OCI-LY3 (cell line): ENCODE measurements around the gene EDRF1.

Experiments used
- H2AFZ ChIP-seq: fragments of 200-600, 300-600 bp; shearing (Covaris generic); 2 replicates; pipeline ENCODE4 v1.6.0; 2014; ENCODE audit warnings: antibody characterized with exemption, low read depth, low read length
- H3K27ac ChIP-seq: fragments of 200-600, 300-600 bp; sonication (generic); 2 replicates; pipeline ENCODE4 v1.5.1; 2014; ENCODE audit warnings: mild to moderate bottlenecking, low read length, moderate library complexity, mixed read lengths
- H3K27me3 ChIP-seq: fragments of 200-600, 300-600 bp; sonication (generic); 2 replicates; pipeline ENCODE4 v1.6.1; 2014; ENCODE audit warnings: low read depth, low read length, mixed read lengths
- H3K36me3 ChIP-seq: fragments of 200-600, 300-600 bp; sonication (generic); replicated peaks from 2 replicates; pipeline ENCODE3; 2014; ENCODE audit warnings: low read depth, low read length, mixed read lengths
- H3K4me1 ChIP-seq: fragments of 300-600, 200-600 bp; sonication (generic); 2 replicates; pipeline ENCODE4 v1.6.1; 2014; ENCODE audit warnings: low read length, mixed read lengths
- H3K4me2 ChIP-seq: fragments of 200-600, 300-600 bp; sonication (generic); 2 replicates; pipeline ENCODE4 v1.6.1; 2014; ENCODE audit warnings: low read length, mixed read lengths
- H3K4me3 ChIP-seq: fragments of 300-600, 200-600 bp; sonication (generic); 2 replicates; pipeline ENCODE4 v1.5.1; 2014; ENCODE audit warnings: antibody characterized with exemption, mild to moderate bottlenecking, low read length, moderate library complexity
- H3K79me2 ChIP-seq: fragments of 300-600, 200-600 bp; shearing (Covaris generic); 2 replicates; pipeline ENCODE4 v1.6.1; 2014; ENCODE audit warnings: mild to moderate bottlenecking, low read length, mixed read lengths
- H3K9ac ChIP-seq: fragments of 300-600, 200-600 bp; shearing (Covaris generic); 2 replicates; pipeline ENCODE4 v1.6.0; 2014; ENCODE audit warnings: mild to moderate bottlenecking, low read length, moderate library complexity
- H3K9me3 ChIP-seq: fragments of 200-600, 300-600 bp; shearing (Covaris generic); 2 replicates; pipeline ENCODE4 v1.6.1; 2014; ENCODE audit warnings: low read length, mixed read lengths; ENCODE audit not compliant: insufficient read depth
- H4K20me1 ChIP-seq: fragments of 200-600, 300-600 bp; sonication (generic); 2 replicates; pipeline ENCODE4 v1.6.1; 2016; ENCODE audit warnings: low read length, mixed read lengths; ENCODE audit not compliant: insufficient read depth
- EZH2phosphoT487 ChIP-seq: fragments of 200-600 bp; shearing (Covaris generic); IDR thresholded peaks from 2 replicates; pipeline ENCODE4 v1.6.1; 2018; ENCODE audit warnings: antibody characterized with exemption, mixed run types, low read depth
- TF ChIP-seq, protein P1 (sequence below): fragments of 200-600, 300-600 bp; sonication (generic); IDR thresholded peaks from 2 replicates; pipeline ENCODE4 v1.5.1; 2014; ENCODE audit warnings: antibody characterized with exemption, low read length, low read depth

The EDRF1 gene

DNA sequence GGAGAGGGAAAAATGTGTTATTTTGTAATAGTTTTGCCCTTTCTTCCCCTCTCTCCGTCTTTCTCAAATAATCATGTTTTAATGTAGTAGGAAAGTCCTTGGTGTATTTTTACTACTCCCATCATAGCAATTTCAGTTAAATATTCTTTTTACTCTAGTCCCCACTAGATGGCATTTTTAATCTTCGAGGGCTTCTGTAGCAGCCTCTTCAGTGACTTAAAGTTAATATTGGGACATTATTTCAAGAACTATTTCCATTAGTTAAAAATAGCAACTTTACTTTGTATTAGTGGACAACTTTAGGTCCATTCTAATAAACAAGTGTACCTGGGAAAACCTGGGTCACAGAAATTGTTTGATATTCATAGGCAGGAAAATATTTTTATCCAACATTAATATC lies 23.0 kb downstream of the EDRF1 start:
- no peak for TF ChIP-seq EZH2phosphoT487
- TF ChIP-seq, protein P1, sequence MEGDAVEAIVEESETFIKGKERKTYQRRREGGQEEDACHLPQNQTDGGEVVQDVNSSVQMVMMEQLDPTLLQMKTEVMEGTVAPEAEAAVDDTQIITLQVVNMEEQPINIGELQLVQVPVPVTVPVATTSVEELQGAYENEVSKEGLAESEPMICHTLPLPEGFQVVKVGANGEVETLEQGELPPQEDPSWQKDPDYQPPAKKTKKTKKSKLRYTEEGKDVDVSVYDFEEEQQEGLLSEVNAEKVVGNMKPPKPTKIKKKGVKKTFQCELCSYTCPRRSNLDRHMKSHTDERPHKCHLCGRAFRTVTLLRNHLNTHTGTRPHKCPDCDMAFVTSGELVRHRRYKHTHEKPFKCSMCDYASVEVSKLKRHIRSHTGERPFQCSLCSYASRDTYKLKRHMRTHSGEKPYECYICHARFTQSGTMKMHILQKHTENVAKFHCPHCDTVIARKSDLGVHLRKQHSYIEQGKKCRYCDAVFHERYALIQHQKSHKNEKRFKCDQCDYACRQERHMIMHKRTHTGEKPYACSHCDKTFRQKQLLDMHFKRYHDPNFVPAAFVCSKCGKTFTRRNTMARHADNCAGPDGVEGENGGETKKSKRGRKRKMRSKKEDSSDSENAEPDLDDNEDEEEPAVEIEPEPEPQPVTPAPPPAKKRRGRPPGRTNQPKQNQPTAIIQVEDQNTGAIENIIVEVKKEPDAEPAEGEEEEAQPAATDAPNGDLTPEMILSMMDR: peak; percentile 14; the same call in 1 of the 2 replicates

DNA sequence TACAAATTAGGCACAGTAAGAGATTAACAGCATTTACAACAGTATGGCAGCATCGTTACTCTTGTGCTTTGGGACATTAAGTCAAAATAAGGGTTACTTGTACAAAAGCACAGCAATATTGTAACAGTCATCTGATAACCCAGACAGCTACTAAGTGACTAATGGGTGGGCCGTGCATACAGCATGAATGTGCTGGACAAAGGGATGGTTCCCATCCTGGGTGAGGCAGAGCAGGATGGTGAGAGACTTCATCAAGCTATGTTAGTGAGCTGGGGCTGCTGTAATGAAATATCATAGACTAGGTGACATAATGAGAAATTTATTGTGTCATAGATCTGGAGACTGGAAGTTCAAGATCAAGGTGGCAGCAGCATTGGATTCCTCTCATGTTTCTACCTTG lies 25.4 kb downstream of the EDRF1 start:
- H3K9ac ChIP-seq: no peak overlapping the region
- peaks cover 41% of the 10 kb centered on the region for H3K36me3 ChIP-seq
- no peaks in the 10 kb centered on the region for H4K20me1 ChIP-seq
- H3K4me1 ChIP-seq: no peaks in the 10 kb centered on the region
- no peaks in the 10 kb centered on the region for H3K9me3 ChIP-seq
- no peaks in the 10 kb centered on the region for H3K27me3 ChIP-seq
- no peak overlapping the region for H2AFZ ChIP-seq
- TF ChIP-seq, protein P1: no peak
- no peak for TF ChIP-seq EZH2phosphoT487
- no peak overlapping the region for H3K4me3 ChIP-seq
- H3K79me2 ChIP-seq: no peaks in the 10 kb centered on the region
- no peak overlapping the region for H3K4me2 ChIP-seq
- no peak overlapping the region for H3K27ac ChIP-seq

More for the DNA sequence above, 23.0 kb downstream of the EDRF1 start:
- H3K4me3 ChIP-seq: no peak overlapping the region
- no peak overlapping the region for H3K4me2 ChIP-seq
- H2AFZ ChIP-seq: no peak overlapping the region
- H3K4me1 ChIP-seq: no peaks in the 10 kb centered on the region
- H3K27me3 ChIP-seq: no peaks in the 10 kb centered on the region
- H4K20me1 ChIP-seq: no peaks in the 10 kb centered on the region; the same call in 1 of the 2 replicates
- H3K36me3 ChIP-seq: peaks cover 57% of the 10 kb centered on the region
- H3K9ac ChIP-seq: no peak overlapping the region
- no peaks in the 10 kb centered on the region for H3K9me3 ChIP-seq
- H3K27ac ChIP-seq: no peak overlapping the region
- H3K79me2 ChIP-seq: no peaks in the 10 kb centered on the region

DNA sequence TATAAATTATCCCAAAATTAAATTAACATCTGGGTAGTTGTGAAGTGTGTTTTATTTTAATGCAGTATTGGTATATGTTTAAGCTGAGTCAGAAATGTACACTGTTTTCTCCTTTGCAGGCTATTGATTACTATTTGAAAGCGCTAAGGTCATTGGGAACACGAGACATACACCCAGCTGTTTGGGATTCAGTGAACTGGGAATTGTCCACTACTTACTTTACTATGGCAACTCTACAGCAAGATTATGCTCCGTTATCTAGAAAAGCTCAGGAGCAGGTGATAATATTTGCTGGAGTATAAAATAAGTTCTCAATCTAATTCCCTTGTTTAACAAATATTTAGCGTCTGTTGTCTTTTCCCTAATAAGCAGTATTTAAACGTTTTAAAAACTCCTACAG lies 27.9 kb downstream of the EDRF1 start:
- Histone ChIP-seq H3K36me3 (peaks cover 34% of the 10 kb centered on the region), H3K79me2 (no peaks in the 10 kb centered on the region), H3K4me3 (no peak overlapping the region), H3K4me2 (no peak overlapping the region), H3K4me1 (no peaks in the 10 kb centered on the region), H2AFZ (no peak overlapping the region), H3K9me3 (no peaks in the 10 kb centered on the region), H3K9ac (no peak overlapping the region), H4K20me1 (no peaks in the 10 kb centered on the region), H3K27me3 (no peaks in the 10 kb centered on the region), H3K27ac (no peak overlapping the region)
- TF ChIP-seq, protein P1: no peak
- no peak for TF ChIP-seq EZH2phosphoT487

DNA sequence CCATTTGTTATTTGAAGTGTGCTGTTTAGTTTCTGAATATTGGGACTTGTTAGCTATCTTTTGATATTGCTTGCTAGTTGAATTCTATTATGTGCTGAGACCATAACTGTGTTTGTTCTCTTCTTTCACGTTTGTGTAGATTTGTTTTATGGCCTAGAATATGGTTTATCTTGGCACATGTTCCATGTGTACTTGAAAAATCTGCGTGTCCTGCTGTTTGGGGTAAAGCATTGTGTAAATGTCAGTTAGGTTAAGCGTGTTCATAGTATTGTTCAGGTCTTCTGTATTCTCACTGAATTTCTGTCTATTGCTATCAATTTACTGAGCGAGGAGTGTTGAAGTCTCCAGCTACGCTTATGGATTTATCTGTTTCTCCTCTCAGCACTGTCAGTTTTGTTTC lies 36.7 kb downstream of the EDRF1 start:
- Histone ChIP-seq H3K4me2 (no peak overlapping the region), H3K79me2 (no peaks in the 10 kb centered on the region), H3K4me1 (no peaks in the 10 kb centered on the region), H3K9me3 (no peaks in the 10 kb centered on the region), H3K27ac (no peak overlapping the region), H3K36me3 (peaks cover 36% of the 10 kb centered on the region), H4K20me1 (no peaks in the 10 kb centered on the region), H3K9ac (no peak overlapping the region), H2AFZ (no peak overlapping the region), H3K4me3 (no peak overlapping the region), H3K27me3 (no peaks in the 10 kb centered on the region)
- no peak for TF ChIP-seq EZH2phosphoT487
- TF ChIP-seq, protein P1: no peak
